IPS-20b (cell line): ENCODE data around the gene NCKAP5.

Experiments used
- H3K27ac ChIP-seq: one replicate; pipeline ENCODE4 v1.5.1; 2013; ENCODE audit warnings: low read length
- H3K27me3 ChIP-seq: 2 replicates; pipeline ENCODE4 v1.6.1; 2013; ENCODE audit warnings: mild to moderate bottlenecking, low read length, inconsistent platforms; ENCODE audit not compliant: insufficient read depth
- H3K36me3 ChIP-seq: 2 replicates; pipeline ENCODE4 v1.6.1; 2013; ENCODE audit warnings: low read depth, mild to moderate bottlenecking, inconsistent platforms, low read length, moderate library complexity; ENCODE audit not compliant: insufficient read depth
- H3K4me1 ChIP-seq: 2 replicates; pipeline ENCODE4 v1.6.1; 2013; ENCODE audit warnings: mild to moderate bottlenecking, control low read depth, inconsistent platforms, low read length, moderate library complexity; ENCODE audit not compliant: insufficient read depth
- H3K4me3 ChIP-seq: 2 replicates; pipeline ENCODE4 v1.5.1; 2013; ENCODE audit warnings: mild to moderate bottlenecking, low read length, inconsistent platforms
- H3K9ac ChIP-seq: 2 replicates; pipeline ENCODE4 v1.6.1; 2013; ENCODE audit warnings: low read depth, mild to moderate bottlenecking, inconsistent platforms, low read length, moderate library complexity
- H3K9me3 ChIP-seq: 2 replicates; pipeline ENCODE4 v1.6.1; 2013; ENCODE audit warnings: mild to moderate bottlenecking, low read depth, low read length, inconsistent platforms; ENCODE audit not compliant: insufficient read depth

Gene NCKAP5

GRCh38 chr2:133568172-133568571 is at the start of gene NCKAP5:
TSS of gene NCKAP5 (minus strand) at chr2:133568463. CDS start at chr2:133517526, 50,937 bp downstream.
- Histone ChIP-seq H3K4me1 (peaks cover 42% of the 10 kb centered on the region), H3K27me3 (no peaks in the 10 kb centered on the region), H3K27ac (no peak within 1 kb of the TSS), H3K36me3 (no peaks in the 10 kb centered on the region), H3K9ac (peak within 1 kb of the TSS; percentile 49; the same call in 1 of the 2 replicates), H3K9me3 (no peaks in the 10 kb centered on the region), H3K4me3 (peak within 1 kb of the TSS; percentile 56; the same call in 1 of the 2 replicates)

DNA sequence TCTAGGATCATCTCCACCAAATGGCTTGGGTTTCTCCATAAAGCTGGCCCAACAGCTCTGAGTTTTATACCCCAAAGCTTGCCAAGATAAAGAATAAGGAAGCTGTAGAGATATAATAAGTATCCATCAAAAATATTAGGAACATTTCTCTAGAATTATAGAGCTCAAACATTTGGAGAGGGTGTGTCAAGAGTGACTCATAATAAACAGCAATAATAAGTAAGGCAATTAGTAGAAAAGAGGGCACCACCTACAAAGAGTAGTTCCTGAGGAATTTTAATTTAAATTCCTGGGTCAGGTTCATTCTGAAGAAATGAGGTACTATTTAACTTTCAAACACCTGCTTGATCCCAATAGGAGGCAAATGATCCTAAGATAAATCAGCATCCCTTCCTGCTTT is 41.4 kb upstream of the NCKAP5 start:
- Histone ChIP-seq H3K27me3 (no peaks in the 10 kb centered on the region), H3K36me3 (no peaks in the 10 kb centered on the region), H3K27ac (no peak overlapping the region), H3K4me1 (peaks cover 7% of the 10 kb centered on the region), H3K9me3 (no peaks in the 10 kb centered on the region), H3K4me3 (no peak overlapping the region), H3K9ac (no peak overlapping the region)

DNA sequence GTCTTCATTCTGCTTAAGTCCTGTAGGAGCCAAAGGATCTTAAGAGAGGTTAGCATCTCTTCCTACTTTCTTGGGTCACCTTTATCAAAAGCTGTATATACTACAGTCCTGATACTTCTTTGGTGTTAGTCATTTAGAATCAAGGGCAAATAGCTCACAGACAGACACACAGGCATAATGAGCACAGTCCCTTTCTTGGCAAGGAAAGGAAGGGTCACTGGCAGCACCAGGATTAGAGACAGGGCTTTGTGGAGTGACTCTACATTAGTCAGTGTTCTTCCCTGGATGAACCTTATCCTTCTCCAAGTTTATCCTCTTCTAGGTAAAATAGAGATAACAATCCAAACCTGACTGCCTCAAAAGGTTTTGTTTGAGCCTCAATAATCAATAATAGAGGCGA is 40.0 kb upstream of the NCKAP5 start:
- H3K9ac ChIP-seq = no peak overlapping the region
- no peak overlapping the region for H3K27ac ChIP-seq
- no peaks in the 10 kb centered on the region for H3K27me3 ChIP-seq
- H3K9me3 ChIP-seq = no peaks in the 10 kb centered on the region
- peaks cover 7% of the 10 kb centered on the region for H3K4me1 ChIP-seq
- no peaks in the 10 kb centered on the region for H3K36me3 ChIP-seq
- H3K4me3 ChIP-seq = no peak overlapping the region

- Histone ChIP-seq H3K36me3 (no peaks in the 10 kb centered on the region), H3K4me1 (peaks cover 7% of the 10 kb centered on the region), H3K27me3 (no peaks in the 10 kb centered on the region), H3K4me3 (no peak overlapping the region), H3K9ac (no peak overlapping the region), H3K27ac (no peak overlapping the region), H3K9me3 (no peaks in the 10 kb centered on the region)
Measured at GRCh38 chr2:133607679-133608078, 39.4 kb upstream of the NCKAP5 start.

- Histone ChIP-seq H3K9me3 (no peaks in the 10 kb centered on the region), H3K4me1 (peaks cover 7% of the 10 kb centered on the region), H3K27ac (no peak overlapping the region), H3K27me3 (no peaks in the 10 kb centered on the region), H3K4me3 (no peak overlapping the region), H3K9ac (no peak overlapping the region), H3K36me3 (no peaks in the 10 kb centered on the region)
Measured at GRCh38 chr2:133606616-133607015, 38.4 kb upstream of the NCKAP5 start.

DNA sequence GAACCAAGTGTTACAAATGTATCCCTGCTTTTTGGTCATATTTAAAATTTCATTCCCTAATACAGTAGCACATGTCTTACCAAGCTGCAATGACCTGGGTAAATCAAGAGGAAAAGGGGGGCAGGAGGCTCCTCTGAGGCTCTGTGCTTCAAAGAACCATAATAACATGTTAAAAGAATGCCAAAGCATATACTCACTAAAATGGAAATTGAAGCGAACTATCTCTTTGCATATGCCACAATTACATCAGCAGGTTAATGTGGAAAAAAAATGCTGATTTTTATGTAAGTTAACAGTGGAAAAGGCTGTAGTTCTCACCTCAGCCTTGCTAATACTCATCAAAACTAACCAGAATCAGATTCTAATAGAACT is 37.5 kb upstream of the NCKAP5 start:
- Histone ChIP-seq H3K9ac (no peak overlapping the region), H3K36me3 (no peaks in the 10 kb centered on the region), H3K27me3 (no peaks in the 10 kb centered on the region), H3K9me3 (no peaks in the 10 kb centered on the region), H3K4me1 (peaks cover 7% of the 10 kb centered on the region), H3K27ac (no peak overlapping the region), H3K4me3 (no peak overlapping the region)

- H3K4me3 ChIP-seq = no peak overlapping the region
- no peaks in the 10 kb centered on the region for H3K36me3 ChIP-seq
- peaks cover 7% of the 10 kb centered on the region for H3K4me1 ChIP-seq
- no peak overlapping the region for H3K9ac ChIP-seq
- no peaks in the 10 kb centered on the region for H3K27me3 ChIP-seq
- H3K27ac ChIP-seq = no peak overlapping the region
- no peaks in the 10 kb centered on the region for H3K9me3 ChIP-seq
Measured at GRCh38 chr2:133605011-133605765, 36.9 kb upstream of the NCKAP5 start.

- no peak overlapping the region for H3K4me3 ChIP-seq
- no peaks in the 10 kb centered on the region for H3K9me3 ChIP-seq
- no peaks in the 10 kb centered on the region for H3K36me3 ChIP-seq
- H3K27ac ChIP-seq = no peak overlapping the region
- no peaks in the 10 kb centered on the region for H3K27me3 ChIP-seq
- no peak overlapping the region for H3K9ac ChIP-seq
- H3K4me1 ChIP-seq = peaks cover 7% of the 10 kb centered on the region
Measured at GRCh38 chr2:133603109-133603508, 34.8 kb upstream of the NCKAP5 start.

DNA sequence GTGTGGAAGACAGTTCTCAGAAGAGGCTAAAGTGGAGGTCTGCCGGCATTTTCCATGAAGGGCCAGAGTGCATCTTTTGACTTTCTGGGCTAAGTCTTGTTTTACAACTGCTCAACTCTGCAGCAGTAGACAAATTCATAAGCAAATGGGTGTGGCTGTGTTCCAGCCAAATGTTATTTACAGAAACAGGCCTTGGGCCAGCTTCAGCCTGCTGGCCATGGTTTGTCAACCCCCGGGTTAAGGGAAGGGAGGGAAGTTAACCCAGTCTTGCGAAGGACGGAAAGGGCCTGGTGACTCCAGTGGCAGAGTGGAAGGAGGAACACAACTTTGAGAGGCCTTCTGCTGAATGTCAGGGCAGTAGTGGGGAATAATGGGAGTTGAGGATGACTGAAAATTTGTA is 34.3 kb upstream of the NCKAP5 start:
- no peak overlapping the region for H3K27ac ChIP-seq
- no peaks in the 10 kb centered on the region for H3K36me3 ChIP-seq
- H3K27me3 ChIP-seq = no peaks in the 10 kb centered on the region
- no peak overlapping the region for H3K9ac ChIP-seq
- H3K4me3 ChIP-seq = no peak overlapping the region
- no peaks in the 10 kb centered on the region for H3K9me3 ChIP-seq
- H3K4me1 ChIP-seq = peaks cover 7% of the 10 kb centered on the region

GRCh38 chr2:133600266-133600928 is 32.1 kb upstream of the NCKAP5 start:
- H3K9me3 ChIP-seq = no peaks in the 10 kb centered on the region
- no peak overlapping the region for H3K9ac ChIP-seq
- H3K27me3 ChIP-seq = no peaks in the 10 kb centered on the region
- no peaks in the 10 kb centered on the region for H3K36me3 ChIP-seq
- H3K27ac ChIP-seq = no peak overlapping the region
- H3K4me3 ChIP-seq = no peak overlapping the region
- peaks cover 3% of the 10 kb centered on the region; the same call in 1 of the 2 replicates for H3K4me1 ChIP-seq

GRCh38 chr2:133599811-133600210 is 31.5 kb upstream of the NCKAP5 start:
- H3K9ac ChIP-seq = no peak overlapping the region
- no peak overlapping the region for H3K4me3 ChIP-seq
- no peaks in the 10 kb centered on the region for H3K36me3 ChIP-seq
- H3K9me3 ChIP-seq = no peaks in the 10 kb centered on the region
- H3K27ac ChIP-seq = no peak overlapping the region
- no peaks in the 10 kb centered on the region for H3K4me1 ChIP-seq
- H3K27me3 ChIP-seq = no peaks in the 10 kb centered on the region

- H3K27ac ChIP-seq = no peak overlapping the region
- no peaks in the 10 kb centered on the region for H3K36me3 ChIP-seq
- no peaks in the 10 kb centered on the region for H3K27me3 ChIP-seq
- no peak overlapping the region for H3K9ac ChIP-seq
- H3K4me3 ChIP-seq = no peak overlapping the region
- H3K9me3 ChIP-seq = no peaks in the 10 kb centered on the region
- H3K4me1 ChIP-seq = no peaks in the 10 kb centered on the region
Measured at GRCh38 chr2:133599211-133599803, 31.0 kb upstream of the NCKAP5 start.
